HG03342 (cell line): Measurements from ENCODE around the gene RNPS1.

Experiments used
- ATAC-seq: cut with Tn5 transposase; IDR thresholded peaks from one replicate; pipeline ENCODE4 v1.9.1; 2021; ENCODE audit warnings: mild to moderate bottlenecking, moderate library complexity; ENCODE audit not compliant: unreplicated experiment

Gene RNPS1

GRCh38 chr16:2236337-2237101 lies 31.4 kb downstream of the RNPS1 start, which contains the start of gene DNASE1L2:
Gene DNASE1L2 (plus strand): TSS chr16:2236444. CDS start chr16:2236817, 373 bp downstream.
- no peak for ATAC-seq

GRCh38 chr16:2235695-2236336 lies 32.1 kb downstream of the RNPS1 start:
- ATAC-seq = no peak

- ATAC-seq = no peak
Measured at GRCh38 chr16:2235234-2235651, 32.7 kb downstream of the RNPS1 start.

- no peak for ATAC-seq
Measured at GRCh38 chr16:2234813-2235170, 33.1 kb downstream of the RNPS1 start.

- ATAC-seq = no peak
Measured at GRCh38 chr16:2233872-2234812, 33.8 kb downstream of the RNPS1 start.

- no peak for ATAC-seq
Measured at GRCh38 chr16:2233046-2233775, 34.7 kb downstream of the RNPS1 start.

GRCh38 chr16:2232094-2232990 lies 35.6 kb downstream of the RNPS1 start:
- no peak for ATAC-seq

- no peak for ATAC-seq
Measured at GRCh38 chr16:2231016-2231931, 36.7 kb downstream of the RNPS1 start.

GRCh38 chr16:2230376-2230775 lies 37.5 kb downstream of the RNPS1 start:
- no peak for ATAC-seq

- no peak for ATAC-seq
Measured at GRCh38 chr16:2229632-2230250, 38.2 kb downstream of the RNPS1 start.

GRCh38 chr16:2229091-2229490 lies 38.8 kb downstream of the RNPS1 start:
- no peak for ATAC-seq

- no peak for ATAC-seq
Measured at GRCh38 chr16:2228161-2228824, 39.6 kb downstream of the RNPS1 start.

GRCh38 chr16:2226918-2227317 lies 41.0 kb downstream of the RNPS1 start:
- ATAC-seq = no peak

GRCh38 chr16:2226245-2226793 lies 41.6 kb downstream of the RNPS1 start:
- ATAC-seq = no peak

- peak; percentile 25 for ATAC-seq
Measured at GRCh38 chr16:2223942-2224486, 43.9 kb downstream of the RNPS1 start.

- peak; percentile 92 for ATAC-seq
Measured at GRCh38 chr16:2223221-2223941, 44.5 kb downstream of the RNPS1 start, which contains the start of gene E4F1. Gene E4F1 (plus strand): TSS chr16:2223591. CDS start chr16:2223614, 23 bp downstream.
